Measurements from ENCODE around the gene OR10G7. TPM values are rescaled to one million over a fixed set of nuclear protein-coding genes. Genes with fewer than 3 reads are reported as not detected.

Gene OR10G7
- total and polyA plus RNA-seq, 2 donors (not counting 3 experiments of a cell fraction or from before 2014, with no cell fraction given) = not detected

GRCh38 chr11:124079631-124080326 is 38.7 kb upstream of the OR10G7 start:
- dilution Hi-C loops (cut with MboI; ENCODE audit: extremely low pct_ligation_motif_present, low sequenced_read_pairs) = no loop called here
- CTCF ChIA-PET = interaction anchor here (1.2 to 1.3 kb wide), 2 partner anchors 8 to 10 kb away, joined by 4 to 5 read pairs; no protein-coding TSS in a partner anchor

More at GRCh38 chr11:124079631-124080326, 38.7 kb upstream of the OR10G7 start:
- Histone ChIP-seq H3K4me3 (replicated peaks in 1 of 3; ENCODE audit: insufficient read depth in 1 of 3, low read depth in 1 of 3, low read length in 3 of 3) (no peak overlapping the region), H3K9me1 (replicated peaks; ENCODE audit: control insufficient read depth, extremely low read depth, insufficient read depth, low read length) (no peaks in the 10 kb centered on the region), H3K27me3 (ENCODE audit: control insufficient read depth in 2 of 2, insufficient read depth in 2 of 2, low read length in 2 of 2) (peaks cover 8 to 14% of the 10 kb centered on the region in 2 experiments), H3K9me3 (replicated peaks; ENCODE audit: control insufficient read depth, insufficient read depth, low read length) (no peaks in the 10 kb centered on the region), H3K9ac (replicated peaks; ENCODE audit: extremely low read depth, insufficient read depth, low read length) (no peak overlapping the region), H2AFZ (ENCODE audit: low read depth, low read length) (no peak overlapping the region), H3K79me2 (ENCODE audit: control insufficient read depth, insufficient read depth, low read length) (no peaks in the 10 kb centered on the region), H3K27ac (ENCODE audit: insufficient read depth, low read depth, low read length) (no peak overlapping the region), H3K36me3 (ENCODE audit: control insufficient read depth in 2 of 2, extremely low read depth in 1 of 2, insufficient read depth in 2 of 2, low read length in 2 of 2) (no peaks in the 10 kb centered on the region), H3K4me2 (ENCODE audit: insufficient read depth, low read length) (no peak overlapping the region), H4K20me1 (replicated peaks; ENCODE audit: control insufficient read depth, extremely low read depth, insufficient read depth, low read length) (no peaks in the 10 kb centered on the region), H3K4me1 (ENCODE audit: control insufficient read depth, extremely low read depth, insufficient read depth, low read length) (peaks cover 8% of the 10 kb centered on the region)
- FAIRE-seq = no peak
- no peak for DNase-seq (ENCODE audit: low read depth, low spot score)
- BruUV-seq (replicated peaks) = no TSS peak
- intact Hi-C loops (cut with micrococcal nuclease) = no loop called here
- POLR2A ChIA-PET = no interaction called here
- TF ChIP-seq CTCF (IDR thresholded peaks at IDR 0.05; ENCODE audit: extremely low read depth in 1 of 2, insufficient read depth in 1 of 2, low read depth in 1 of 2, low read length in 2 of 2) = no peak
- no peak for TF ChIP-seq POLR2A (IDR thresholded peaks at IDR 0.05; ENCODE audit: low read depth, low read length)
- TF ChIP-seq MYC (IDR thresholded peaks at IDR 0.05; ENCODE audit: low read depth, low read length) = no peak
- no peak for TF ChIP-seq FOS (IDR thresholded peaks at IDR 0.05; ENCODE audit: borderline replicate concordance, insufficient read depth, low read length)
- TF ChIP-seq POLR2AphosphoS5 (IDR thresholded peaks at IDR 0.05; ENCODE audit: insufficient read depth, low read depth, low read length) = no peak
- no peak for TF ChIP-seq MAX (IDR thresholded peaks at IDR 0.05; ENCODE audit: insufficient read depth, insufficient read length)
- TF ChIP-seq GATA2 (IDR thresholded peaks at IDR 0.05; ENCODE audit: insufficient read depth, insufficient read length, low read depth, low read length) = no peak
- TF ChIP-seq EZH2 (IDR thresholded peaks at IDR 0.05; ENCODE audit: borderline replicate concordance, low read depth, low read length, severe bottlenecking) = no peak
- TF ChIP-seq JUN (IDR thresholded peaks at IDR 0.05; ENCODE audit: borderline replicate concordance, insufficient read depth, insufficient read length, low read depth) = no peak

All from endothelial cell of umbilical vein (primary cell).